NCI-H524 treated with DMSO at 0.1 percent for 48 hours (cell line): ENCODE data around the gene VAV2.
A peak's percentile ranks its signal among the peaks of the same experiment; 100 is the strongest.

Source experiments
- DNase-seq: peaks from one replicate; lab custom pipeline; 2025; lab: John Stamatoyannopoulos, UW

VAV2 gene

GRCh38 chr9:133836001-133836758, 155.9 kb downstream of the VAV2 start:
- no peak for DNase-seq

DNA sequence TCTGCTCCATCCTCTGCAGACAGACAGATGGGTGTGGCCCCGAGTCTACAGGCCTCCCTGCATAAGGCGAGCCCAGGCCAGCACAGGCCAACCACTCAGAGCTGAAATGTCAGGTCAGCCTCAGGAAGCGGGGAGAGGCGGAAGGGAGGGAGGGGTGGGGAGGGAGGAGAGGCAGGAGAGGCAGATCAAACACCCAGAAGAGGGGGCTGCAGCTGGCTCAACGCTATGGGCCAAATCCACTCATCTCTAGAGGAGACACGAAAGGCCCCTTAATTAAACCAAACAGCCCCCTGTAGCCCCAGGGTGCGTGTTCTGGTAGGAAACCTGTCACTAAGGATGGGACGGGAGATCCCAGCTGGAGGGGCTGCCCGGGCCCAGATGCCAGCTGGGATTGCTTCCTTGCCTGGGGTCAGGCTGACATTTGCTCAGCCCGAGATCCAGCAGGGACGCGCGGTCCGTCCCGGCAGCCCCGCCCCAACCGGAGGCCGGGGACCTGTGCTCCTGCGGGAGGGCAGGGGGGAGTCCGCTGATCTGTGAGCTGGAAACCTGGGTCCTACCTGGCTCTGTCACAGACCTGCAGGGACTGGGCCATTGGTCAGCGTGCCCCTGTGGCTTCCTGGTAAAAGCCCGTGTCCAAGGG, 156.7 kb downstream of the VAV2 start:
- DNase-seq = peak; percentile 87

DNA sequence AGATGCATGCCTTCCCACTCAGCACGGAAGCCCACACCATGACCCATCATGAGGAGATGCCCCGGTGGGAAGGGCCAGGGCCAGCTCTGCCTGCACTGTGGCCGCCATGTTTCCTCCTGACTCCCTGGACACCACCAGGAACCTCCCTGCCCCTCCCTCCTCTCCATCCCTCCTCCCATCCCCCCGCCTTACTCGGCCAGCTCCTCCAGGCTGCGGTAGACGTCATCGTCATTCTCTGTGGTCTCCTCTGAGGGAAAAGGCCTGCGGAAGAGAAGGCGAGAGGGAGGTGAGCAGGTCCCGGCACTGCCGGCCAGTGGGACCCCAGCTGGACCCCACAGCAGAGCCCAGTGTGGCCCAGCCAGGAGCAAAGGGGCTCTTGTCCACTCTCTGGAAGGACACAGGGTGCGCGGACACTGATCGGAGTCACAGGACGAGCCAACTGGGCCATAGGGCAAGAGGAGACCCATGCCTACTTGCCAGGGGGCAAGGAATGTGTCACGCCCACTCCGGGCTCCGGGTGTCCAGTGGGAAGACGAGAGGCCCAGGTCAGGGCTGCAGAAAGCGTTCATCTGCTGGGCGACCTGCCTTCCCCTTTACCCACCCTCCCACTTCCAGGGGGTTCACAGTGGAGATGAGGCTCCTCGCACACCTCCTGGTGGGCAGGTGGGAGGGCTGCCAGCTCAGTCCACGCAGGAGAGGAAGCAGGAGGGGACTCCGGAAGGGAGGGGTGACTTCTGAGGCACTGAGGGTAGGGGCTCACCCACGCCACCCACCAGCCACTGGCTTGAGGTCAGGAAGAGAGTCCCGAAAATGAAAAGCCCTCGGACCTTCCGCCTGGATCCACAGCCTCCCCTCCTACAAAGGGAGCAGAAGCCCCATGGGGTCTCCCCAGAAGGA, 157.8 kb downstream of the VAV2 start:
- no peak for DNase-seq

GRCh38 chr9:133833388-133834025, 158.6 kb downstream of the VAV2 start:
- no peak for DNase-seq

GRCh38 chr9:133832877-133833276, 159.2 kb downstream of the VAV2 start:
- no peak for DNase-seq

GRCh38 chr9:133830711-133831110, 161.4 kb downstream of the VAV2 start:
- no peak for DNase-seq

DNA sequence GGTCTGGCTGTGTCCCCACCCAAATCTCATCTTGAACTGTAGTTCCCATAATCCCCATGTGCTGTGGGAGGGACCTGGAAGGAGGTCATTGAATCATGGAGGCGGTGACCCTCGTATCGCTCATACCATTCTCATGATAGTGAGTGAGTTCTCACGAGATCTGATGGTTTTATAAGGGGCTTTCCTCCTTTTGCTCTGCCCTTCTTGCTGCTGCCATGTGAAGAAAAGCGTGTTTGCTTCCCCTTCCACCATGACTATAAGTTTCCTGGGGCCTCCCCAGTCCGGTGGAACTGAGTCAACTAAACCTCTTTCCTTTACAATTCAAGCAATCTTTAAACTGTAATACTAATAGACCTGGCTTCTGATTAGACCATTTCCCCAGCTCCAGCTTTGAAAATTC, 161.8 kb downstream of the VAV2 start:
- no peak for DNase-seq

DNA sequence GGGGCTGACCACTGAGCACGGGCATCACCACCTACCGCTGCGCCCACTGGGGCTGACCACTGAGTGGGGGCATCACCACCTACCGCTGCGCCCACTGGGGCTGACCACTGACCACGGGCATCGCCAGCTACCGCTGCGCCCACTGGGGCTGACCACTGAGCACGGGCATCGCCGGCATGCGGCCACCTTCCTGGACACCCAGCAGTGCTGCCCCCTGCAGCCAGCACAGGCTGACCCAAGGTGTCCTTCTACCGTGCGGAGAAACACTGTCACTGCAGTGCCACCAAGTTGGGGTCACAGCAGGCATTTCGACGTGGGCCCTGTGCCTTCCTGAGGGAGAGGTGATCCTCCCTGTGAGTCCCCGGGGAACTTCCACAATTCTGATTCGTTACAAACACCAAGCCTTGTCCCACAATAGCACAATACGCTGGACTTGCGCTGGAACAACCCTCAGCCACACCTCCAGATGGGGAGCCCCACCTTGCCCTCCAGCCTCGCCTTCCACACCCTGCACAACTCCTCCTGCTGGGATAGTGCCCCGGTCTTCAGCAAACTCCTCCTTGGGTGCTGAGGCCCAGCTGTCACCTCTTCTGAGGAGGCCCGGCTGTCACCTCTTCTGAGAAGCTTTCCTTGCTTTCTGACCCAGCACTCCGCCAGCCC, 163.7 kb downstream of the VAV2 start:
- DNase-seq = peak; percentile 66

GRCh38 chr9:133826289-133827085, 165.6 kb downstream of the VAV2 start:
- no peak for DNase-seq

DNA sequence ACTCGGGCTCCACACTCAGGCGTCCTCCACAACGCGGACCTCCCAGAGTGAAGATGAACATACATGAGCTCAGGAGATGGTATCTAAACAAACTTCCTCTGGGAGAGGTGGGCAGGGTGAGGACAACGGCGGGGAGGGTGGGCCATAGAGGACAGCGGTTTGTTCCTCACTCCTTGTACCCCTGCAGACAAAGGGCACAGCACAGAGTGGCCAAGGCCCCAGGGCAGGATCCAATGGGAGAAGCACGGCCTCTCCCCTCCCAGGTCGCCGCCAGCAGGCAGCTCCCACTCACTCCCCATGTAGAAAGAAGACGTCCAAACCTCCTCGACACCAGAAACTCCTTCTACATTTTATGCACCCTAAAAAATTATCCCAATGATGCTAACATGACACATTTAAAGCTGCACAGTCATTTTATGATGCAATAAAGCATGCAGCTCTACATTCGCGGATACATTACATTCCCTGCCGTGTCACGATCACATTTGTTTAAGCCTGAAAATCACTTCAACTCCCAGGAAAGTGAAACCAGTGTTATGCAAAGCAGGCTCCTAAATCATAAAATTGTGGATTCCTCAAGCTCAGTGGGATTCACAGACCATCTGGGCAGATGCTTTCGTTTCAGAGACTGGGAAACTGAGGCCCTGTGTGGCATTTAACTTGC, 166.4 kb downstream of the VAV2 start:
- no peak for DNase-seq

DNA sequence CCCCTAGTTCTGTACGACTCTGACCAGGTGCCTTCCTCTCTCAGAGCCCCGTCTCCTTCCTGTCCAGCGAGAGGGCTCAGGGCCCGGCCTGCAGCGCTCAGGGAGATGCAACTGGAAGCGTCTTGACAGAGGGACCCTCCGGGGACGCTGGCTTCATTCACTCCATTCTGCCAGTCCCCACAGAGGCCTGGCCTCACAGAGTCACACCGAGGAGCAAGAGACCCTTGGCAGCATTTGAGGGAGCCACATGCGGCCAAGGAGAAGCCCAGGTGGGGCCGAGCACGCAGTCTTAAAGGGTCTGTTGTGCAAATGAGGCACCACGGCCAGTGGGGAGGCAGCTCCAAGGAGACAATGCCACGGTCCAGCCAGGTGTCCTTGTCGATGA, 167.3 kb downstream of the VAV2 start:
- no peak for DNase-seq

- no peak for DNase-seq
These were observed 167.9 kb downstream of the VAV2 start for GRCh38 chr9:133824106-133824801.

DNA sequence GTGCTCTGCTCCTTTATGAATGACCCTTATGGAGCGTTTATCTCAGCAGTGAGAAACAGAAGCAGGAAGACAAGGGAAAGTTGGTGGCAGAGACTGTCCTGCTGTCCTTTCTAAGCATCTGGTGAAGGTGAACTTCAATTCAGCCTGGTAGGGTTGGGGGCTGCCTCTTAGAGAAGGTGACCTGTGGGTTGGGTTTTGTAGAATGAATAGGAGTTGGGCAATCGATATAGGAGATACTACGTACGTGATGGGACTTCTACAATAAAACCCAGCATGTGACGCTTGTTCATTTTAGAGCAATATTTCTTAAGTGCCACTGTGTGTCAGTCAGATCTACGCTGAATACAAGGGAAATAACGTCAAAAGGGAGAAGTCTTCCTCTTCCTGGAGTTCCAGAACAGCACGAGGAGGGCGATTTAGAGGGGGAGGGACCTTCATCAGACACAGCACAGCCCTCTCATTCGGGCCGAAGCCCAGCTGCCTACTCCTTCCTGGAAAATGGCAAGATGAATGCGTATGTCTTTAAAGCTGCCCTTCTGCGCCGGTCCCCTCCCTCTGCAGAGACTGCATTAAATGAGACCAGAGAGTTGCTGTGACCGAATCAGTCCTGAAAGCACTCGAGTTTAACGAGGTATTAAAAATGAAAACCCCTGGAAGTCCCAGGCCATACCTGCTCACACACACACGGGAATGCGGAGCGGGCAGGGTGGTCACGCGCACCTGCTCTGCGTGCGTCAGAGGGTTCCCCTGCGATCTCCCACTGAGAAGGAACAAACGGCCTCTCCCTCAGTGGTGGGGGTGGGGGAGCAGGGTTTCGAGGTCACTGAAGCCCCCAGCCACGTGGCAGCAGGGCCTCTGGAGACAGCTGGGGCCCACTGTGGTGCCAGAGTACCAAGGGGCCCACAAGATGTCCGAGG, 168.7 kb downstream of the VAV2 start:
- DNase-seq = no peak

DNA sequence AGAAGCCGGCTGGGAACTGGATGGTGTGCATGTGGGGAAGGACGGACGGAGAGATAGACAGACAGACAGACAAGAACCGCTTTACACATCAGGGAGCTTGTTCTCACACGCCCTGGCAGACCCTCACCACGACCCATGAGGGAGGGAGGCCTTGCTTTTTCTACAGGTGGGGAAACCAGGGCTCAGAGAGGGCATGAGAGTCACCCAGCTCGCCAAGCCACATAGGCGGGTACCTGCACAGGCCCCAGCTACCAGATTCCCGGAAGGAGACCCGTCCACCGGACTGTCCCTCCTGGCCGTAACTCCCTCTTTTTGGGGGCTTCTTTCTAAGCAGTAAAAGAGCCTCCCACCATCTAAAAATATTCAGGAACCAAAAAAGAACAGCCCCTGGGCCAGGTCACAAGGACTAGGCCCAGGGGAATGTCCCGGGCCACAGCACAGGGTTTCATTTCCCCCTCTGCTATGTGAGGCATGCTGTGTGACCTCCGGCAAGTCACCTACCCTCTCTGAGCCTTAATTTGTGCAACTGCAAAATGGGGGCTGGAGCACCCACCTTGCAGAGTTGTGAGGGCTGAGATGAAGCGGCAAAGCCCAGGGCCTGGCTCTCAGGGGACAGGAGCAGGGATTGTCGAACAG, 169.6 kb downstream of the VAV2 start:
- DNase-seq = no peak

GRCh38 chr9:133821601-133822429, 170.3 kb downstream of the VAV2 start:
- DNase-seq = peak; percentile 51

- DNase-seq = no peak
These were observed 172.2 kb downstream of the VAV2 start for GRCh38 chr9:133819923-133820322.

GRCh38 chr9:133818444-133818843, 173.7 kb downstream of the VAV2 start:
- no peak for DNase-seq
